SK-N-SH treated with all-trans-retinoic acid at 6 μM for 48 hours (cell line): ENCODE results near the gene MSN.

Source experiments
- ARNTL ChIP-seq: fragments of 450-650 bp; formaldehyde crosslinking; IDR thresholded peaks from 2 replicates; pipeline ENCODE4 v1.5.0; 2020; ENCODE audit warnings: low read depth, mild to moderate bottlenecking, moderate library complexity, borderline replicate concordance
- CSDC2 ChIP-seq: fragments of 250-450 bp; sonication (Bioruptor Pico); IDR thresholded peaks from 2 replicates; pipeline ENCODE4 v1.5.0; 2020; ENCODE audit warnings: mild to moderate bottlenecking, moderate library complexity
- CSRNP3 ChIP-seq: fragments of 250-450 bp; sonication (Bioruptor Pico); IDR thresholded peaks from 2 replicates; pipeline ENCODE4 v1.5.1; 2021; ENCODE audit warnings: mild to moderate bottlenecking, moderate library complexity
- ESRRG ChIP-seq: fragments of 250-450 bp; sonication (Bioruptor Pico); IDR thresholded peaks from 2 replicates; pipeline ENCODE4 v1.6.1; 2021; ENCODE audit warnings: mild to moderate bottlenecking
- GLIS3 ChIP-seq: fragments of 250-450 bp; sonication (Bioruptor Pico); IDR thresholded peaks from 2 replicates; pipeline ENCODE4 v1.5.0; 2020; ENCODE audit warnings: mild to moderate bottlenecking, moderate library complexity
- ISL1 ChIP-seq: fragments of 250-450 bp; sonication (Bioruptor Pico); IDR thresholded peaks from 2 replicates; pipeline ENCODE4 v2.1.2; 2022; ENCODE audit warnings: mild to moderate bottlenecking, moderate library complexity
- PATZ1 ChIP-seq: fragments of 250-450 bp; sonication (Bioruptor Pico); IDR thresholded peaks from 2 replicates; pipeline ENCODE4 v1.8.0; 2020; ENCODE audit warnings: mild to moderate bottlenecking, moderate library complexity, borderline replicate concordance
- RARB ChIP-seq: fragments of 250-450 bp; sonication (Bioruptor Pico); IDR thresholded peaks from 2 replicates; pipeline ENCODE4 v1.8.0; 2021; ENCODE audit warnings: mild to moderate bottlenecking, moderate library complexity
- TCF4 ChIP-seq: fragments of 250-450 bp; sonication (Bioruptor Pico); IDR thresholded peaks from 2 replicates; pipeline ENCODE4 v1.8.0; 2021; ENCODE audit warnings: mild to moderate bottlenecking, moderate library complexity, borderline replicate concordance
- TOX ChIP-seq: fragments of 250-450 bp; sonication (Bioruptor Pico); IDR thresholded peaks from 2 replicates; pipeline ENCODE4 v1.8.0; 2021; ENCODE audit warnings: mild to moderate bottlenecking, moderate library complexity, borderline replicate concordance
- TSHZ2 ChIP-seq: fragments of 250-450 bp; sonication (Bioruptor Pico); IDR thresholded peaks from 2 replicates; pipeline ENCODE4 v1.5.0; 2020; ENCODE audit warnings: mild to moderate bottlenecking, moderate library complexity
- ZFP3 ChIP-seq: fragments of 250-450 bp; sonication (Bioruptor Pico); IDR thresholded peaks from 2 replicates; pipeline ENCODE4 v1.5.0; 2020; ENCODE audit warnings: mild to moderate bottlenecking, moderate library complexity
- ZNF70 ChIP-seq: fragments of 450-650 bp; formaldehyde crosslinking; IDR thresholded peaks from 2 replicates; pipeline ENCODE4 v1.5.0; 2020; ENCODE audit warnings: mild to moderate bottlenecking, moderate library complexity

DNA sequence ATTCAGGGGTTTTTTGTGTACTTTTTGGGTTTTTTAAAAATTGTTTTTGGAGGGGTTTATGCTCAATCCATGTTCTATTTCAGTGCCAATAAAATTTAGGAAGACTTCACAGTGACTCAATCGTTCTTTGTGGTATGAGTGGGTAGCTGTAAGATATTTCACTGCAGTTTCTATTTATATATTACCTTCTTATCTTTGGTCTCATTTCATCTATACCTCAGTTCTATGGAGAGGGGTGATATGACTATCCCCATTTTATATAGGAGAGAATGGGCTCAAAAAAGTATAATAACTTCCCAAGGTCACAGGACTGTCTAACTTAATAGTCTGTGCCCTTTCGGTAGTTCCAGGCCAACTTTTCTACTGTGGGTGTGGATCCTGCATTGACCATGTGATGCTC is 74.4 kb downstream of the MSN start:
- TF ChIP-seq ARNTL (no peak), ISL1 (no peak), TCF4 (CRISPR knock-in tag) (no peak), ZNF70 (no peak), TOX (no peak), ESRRG (CRISPR knock-in tag) (no peak), CSDC2 (CRISPR knock-in tag) (no peak), CSRNP3 (CRISPR knock-in tag) (no peak), PATZ1 (CRISPR knock-in tag) (no peak), TSHZ2 (no peak), ZFP3 (no peak), GLIS3 (CRISPR knock-in tag) (no peak), RARB (CRISPR knock-in tag) (no peak)
